H1 (cell line): ENCODE results near the gene METTL9. TPM values are rescaled to one million over a fixed set of nuclear protein-coding genes. Genes with fewer than 3 reads are reported as not detected.
A peak's percentile ranks its signal among the peaks of the same experiment; 100 is the strongest.
"Not testable (repeated sequence)": the region's sequence is repeated elsewhere in the genome, so short reads cannot be mapped to it uniquely, and the experiment has no call there.

ENCODE experiments used
- CTCF ChIA-PET: fragments of 300-600 bp; sonication (Branson Sonifier 250); formaldehyde crosslinking; loops from one replicate; lab custom pipeline; 2021; ENCODE audit not compliant: partially characterized antibody; lab: Charles Lee
- POLR2A ChIA-PET: fragments of 300-600 bp; sonication (Branson Sonifier 250); formaldehyde crosslinking; loops from one replicate; lab custom pipeline; 2021; ENCODE audit warnings: inconsistent platforms; ENCODE audit not compliant: partially characterized antibody; lab: Charles Lee
- DNase-seq, 2 experiments: peaks; one replicate each; pipeline versions ENCODE4 v3.0.0 to v3.0.0-alpha.2; 2010 to 2022; ENCODE audit warnings: low spot score in 2 of 2, low read depth in 1 of 2, mixed read lengths in 1 of 2
- FAIRE-seq: peaks from 2 replicates; lab custom pipeline; 2011; peaks lifted over from hg19 to GRCh38; lab: Jason Lieb, UNC
- H2AFZ ChIP-seq: 2 replicates; pipeline ENCODE4 v1.8.1; 2012; ENCODE audit warnings: low read length, inconsistent platforms
- H2AK5ac ChIP-seq: 2 replicates; pipeline ENCODE4 v1.6.1; 2013; ENCODE audit warnings: low read depth, low read length
- H2BK120ac ChIP-seq: replicated peaks from 2 replicates; pipeline ENCODE3; 2013; ENCODE audit warnings: low read depth, low read length, inconsistent platforms
- H2BK12ac ChIP-seq: 2 replicates; pipeline ENCODE4 v1.6.1; 2013; ENCODE audit warnings: low read depth, low read length
- H2BK15ac ChIP-seq: 2 replicates; pipeline ENCODE4 v1.6.1; 2013; ENCODE audit warnings: low read length
- H2BK20ac ChIP-seq: 2 replicates; pipeline ENCODE4 v1.6.1; 2013; ENCODE audit warnings: low read length
- H2BK5ac ChIP-seq: 2 replicates; pipeline ENCODE4 v1.6.1; 2013; ENCODE audit warnings: low read depth, low read length
- H3K14ac ChIP-seq: 2 replicates; pipeline ENCODE4 v1.6.1; 2013; ENCODE audit warnings: inconsistent platforms; ENCODE audit not compliant: insufficient read length
- H3K18ac ChIP-seq: 2 replicates; pipeline ENCODE4 v1.6.1; 2013; ENCODE audit warnings: low read length; ENCODE audit errors: extremely low read depth
- H3K23ac ChIP-seq: 2 replicates; pipeline ENCODE4 v1.6.1; 2013; ENCODE audit warnings: inconsistent platforms; ENCODE audit not compliant: insufficient read length
- H3K23me2 ChIP-seq: 2 replicates; pipeline ENCODE4 v1.6.1; 2013; ENCODE audit warnings: low read depth, low read length
- H3K27ac ChIP-seq: 2 replicates; pipeline ENCODE4 v1.6.1; 2011; ENCODE audit warnings: low read depth, low read length, inconsistent platforms
- H3K27me3 ChIP-seq, 4 experiments: replicated peaks in 1 of 4; 1 replicate in 1 of 4; 2 replicates in 3 of 4; pipeline versions ENCODE4 v1.6.1 to v1.8.1; 2011 to 2013; ENCODE audit warnings: low read length in 3 of 4, mild to moderate bottlenecking in 3 of 4, inconsistent platforms in 2 of 4, mixed read lengths in 2 of 4, moderate library complexity in 1 of 4; ENCODE audit not compliant: control insufficient read depth in 3 of 4, insufficient read depth in 3 of 4; ENCODE audit errors: extremely low read depth in 1 of 4
- H3K36me3 ChIP-seq, 4 experiments: 2 replicates each; pipeline versions ENCODE4 v1.6.1 to v1.8.1; 2011 to 2013; ENCODE audit warnings: mild to moderate bottlenecking in 4 of 4, low read length in 3 of 4, moderate library complexity in 2 of 4, control low read depth in 1 of 4, inconsistent platforms in 1 of 4; ENCODE audit not compliant: insufficient read depth in 4 of 4, control insufficient read depth in 2 of 4
- H3K4ac ChIP-seq: replicated peaks from 2 replicates; pipeline ENCODE3; 2013; ENCODE audit warnings: low read length, low read depth, mixed read lengths, inconsistent platforms; ENCODE audit not compliant: insufficient read length
- H3K4me1 ChIP-seq, 4 experiments: replicated peaks in 1 of 4; 1 replicate in 1 of 4; 2 replicates in 3 of 4; pipeline versions ENCODE4 v1.6.1 to v1.8.1; 2011 to 2013; ENCODE audit warnings: low read length in 3 of 4, inconsistent platforms in 2 of 4, mixed read lengths in 1 of 4; ENCODE audit not compliant: insufficient read depth in 4 of 4, control insufficient read depth in 3 of 4
- H3K4me2 ChIP-seq, 2 experiments: 2 replicates each; pipeline versions ENCODE4 v1.6.1 to v1.8.1; 2011 to 2013; ENCODE audit warnings: low read depth in 2 of 2, low read length in 2 of 2, control low read depth in 1 of 2, inconsistent platforms in 1 of 2, mild to moderate bottlenecking in 1 of 2; ENCODE audit not compliant: insufficient read depth in 1 of 2
- H3K4me3 ChIP-seq, 4 experiments: fragments of 200-600, 300-600 bp in 1 of 4; sonication (generic), shearing (Covaris generic), sonication (Bioruptor Twin) in 1 of 4; 2 replicates each; pipeline versions ENCODE4 v1.5.1 to v1.8.1; 2011 to 2016; ENCODE audit warnings: low read length in 4 of 4, low read depth in 3 of 4, control low read depth in 2 of 4, inconsistent platforms in 2 of 4, mild to moderate bottlenecking in 2 of 4, mixed read lengths in 1 of 4, moderate library complexity in 1 of 4; ENCODE audit not compliant: insufficient read depth in 2 of 4; ENCODE audit errors: extremely low read depth in 1 of 4
- H3K56ac ChIP-seq: replicated peaks from 2 replicates; pipeline ENCODE3; 2013; ENCODE audit warnings: low read depth, mild to moderate bottlenecking, mixed read lengths, low read length, inconsistent platforms; ENCODE audit not compliant: insufficient read length
- H3K79me1 ChIP-seq: 2 replicates; pipeline ENCODE4 v1.6.1; 2013; ENCODE audit warnings: low read depth, low read length, control low read depth
- H3K79me2 ChIP-seq, 2 experiments: 2 replicates each; pipeline versions ENCODE4 v1.6.1 to v1.8.1; 2012 to 2013; ENCODE audit warnings: low read length in 2 of 2, mild to moderate bottlenecking in 2 of 2, inconsistent platforms in 1 of 2; ENCODE audit not compliant: insufficient read depth in 2 of 2, control insufficient read depth in 1 of 2
- H3K9ac ChIP-seq, 4 experiments: replicated peaks in 1 of 4; 1 replicate in 1 of 4; 2 replicates in 3 of 4; pipeline versions ENCODE4 v1.6.1 to v1.8.1; 2011 to 2013; ENCODE audit warnings: low read depth in 3 of 4, low read length in 3 of 4, control low read depth in 2 of 4, mild to moderate bottlenecking in 2 of 4, moderate library complexity in 2 of 4, inconsistent platforms in 1 of 4; ENCODE audit errors: extremely low read depth in 1 of 4
- H3K9me3 ChIP-seq, 2 experiments: 2 replicates each; pipeline versions ENCODE4 v1.6.1 to v1.8.1; 2012 to 2013; ENCODE audit warnings: mild to moderate bottlenecking in 2 of 2, moderate library complexity in 2 of 2, control low read depth in 1 of 2, inconsistent platforms in 1 of 2, low read depth in 1 of 2, low read length in 1 of 2, mixed read lengths in 1 of 2; ENCODE audit not compliant: insufficient read depth in 2 of 2
- H4K20me1 ChIP-seq, 2 experiments: replicated peaks in 1 of 2; 2 replicates each; pipeline versions ENCODE3 to v1.8.1; 2011 to 2013; ENCODE audit warnings: inconsistent platforms in 2 of 2, low read length in 2 of 2, mild to moderate bottlenecking in 1 of 2; ENCODE audit not compliant: insufficient read depth in 2 of 2, control insufficient read depth in 1 of 2
- H4K5ac ChIP-seq: 2 replicates; pipeline ENCODE4 v1.6.1; 2013; ENCODE audit warnings: low read length, low read depth, mixed read lengths, inconsistent platforms; ENCODE audit not compliant: insufficient read length
- H4K8ac ChIP-seq: 2 replicates; pipeline ENCODE4 v1.8.0; 2013; ENCODE audit warnings: mild to moderate bottlenecking, moderate library complexity, low read length, inconsistent platforms; ENCODE audit not compliant: insufficient read depth; ENCODE audit errors: extremely low read depth
- H4K91ac ChIP-seq: replicated peaks from 2 replicates; pipeline ENCODE3; 2013; ENCODE audit warnings: low read length, mixed read lengths, inconsistent platforms; ENCODE audit not compliant: insufficient read length
- CTCF ChIP-seq, 3 experiments: IDR thresholded peaks; 1 replicate in 2 of 3; 2 replicates in 1 of 3; pipeline versions ENCODE4 v1.5.1 to v1.6.1; 2011; ENCODE audit warnings: low read length in 3 of 3, mild to moderate bottlenecking in 3 of 3, inconsistent platforms in 2 of 3, low read depth in 1 of 3, moderate library complexity in 1 of 3; ENCODE audit not compliant: insufficient read depth in 1 of 3; ENCODE audit errors: control extremely low read depth in 1 of 3
- WGBS, 2 experiments: shearing (Covaris generic) in 1 of 2; methylation state at CpG; one replicate each; pipeline versions ENCODE4 v1.1.6 to v1.1.7; 2013 to 2015; ENCODE audit warnings: low lambda C conversion rate in 2 of 2, mixed read lengths in 2 of 2, inconsistent platforms in 1 of 2, low coverage in 1 of 2, missing lambda C conversion rate in 1 of 2; ENCODE audit not compliant: insufficient replicate concordance in 2 of 2, insufficient coverage in 1 of 2, insufficient read length in 1 of 2; ENCODE audit errors: extremely low coverage in 1 of 2, missing lambda C conversion rate in 1 of 2; 5-methylcytosine and 5-hydroxymethylcytosine counted together
- polyA plus RNA-seq, 7 experiments: library from polyadenylated mRNA; depleted of rRNA in 3 of 7; stranded (reverse) in 5 of 7; unstranded in 2 of 7; fragments of >200 nt in 5 of 7; fragments of 200-250 nt in 2 of 7; gene quantifications; 1 replicate in 5 of 7; 2 replicates in 1 of 7; 4 replicates in 1 of 7; pipeline versions ENCODE4 v1.2.1 to v1.2.3, GENCODE V29; 2011 to 2013; ENCODE audit warnings: missing spikeins in 2 of 7, mixed read lengths in 2 of 7
- total RNA-seq: library from RNA; stranded (reverse); fragmentation: NEBNext Ultra II Directional; extraction: Animal tissue kit (Norgen Biotek cat#: 25700); gene quantifications from 2 replicates; pipeline ENCODE4 v1.2.1, GENCODE V29; 2021

The METTL9 gene
- total and polyA plus RNA-seq, 2 of the 8 experiments (the other 6 are each of a cell fraction or from before 2014, with no cell fraction given): 45.4 to 112 TPM

GRCh38 chr16:21635694-21636093, 36.3 kb downstream of the METTL9 start:
- not testable (repeated sequence) for DNase-seq

More at GRCh38 chr16:21635694-21636093, 36.3 kb downstream of the METTL9 start:
- H3K18ac ChIP-seq, POLR2A ChIA-PET, H3K4me2 ChIP-seq, H2AFZ ChIP-seq, H3K23me2 ChIP-seq, H2AK5ac ChIP-seq, H3K27me3 ChIP-seq, H3K14ac ChIP-seq, H3K36me3 ChIP-seq, H2BK12ac ChIP-seq, H2BK5ac ChIP-seq, FAIRE-seq, H3K79me2 ChIP-seq, H3K56ac ChIP-seq, H2BK20ac ChIP-seq, H2BK120ac ChIP-seq, H4K20me1 ChIP-seq, H3K4me3 ChIP-seq, H3K9ac ChIP-seq, H3K4me1 ChIP-seq, H4K5ac ChIP-seq, H4K8ac ChIP-seq, H3K79me1 ChIP-seq, H3K4ac ChIP-seq, H3K27ac ChIP-seq, H3K23ac ChIP-seq, H3K9me3 ChIP-seq, H2BK15ac ChIP-seq, H4K91ac ChIP-seq: not testable (repeated sequence)
- TF ChIP-seq CTCF (IDR thresholded peaks at IDR 0.05; ENCODE audit: control extremely low read depth in 1 of 3, insufficient read depth in 1 of 3, low read depth in 1 of 3, low read length in 3 of 3): peak in 2 of 3 experiments; percentile 14 to 16; a peak in 2 of 4 replicates
- 77% methylated on average over 9 of the region's 9 CpGs; no CpG with 5 or more reads in 1 of the 2 experiments for WGBS, 2 experiments
- CTCF ChIA-PET: interaction anchor here (0.8 to 1.3 kb wide), 5 partner anchors 10 to 63 kb away, joined by 3 read pairs; no protein-coding TSS in a partner anchor
